NCI-H345 (cell line): ENCODE results near the gene TBC1D23.
A peak's percentile ranks its signal among the peaks of the same experiment; 100 is the strongest.
"Not testable (repeated sequence)": the region's sequence is repeated elsewhere in the genome, so short reads cannot be mapped to it uniquely, and the experiment has no call there.

Source experiments
- DNase-seq: peaks from one replicate; lab custom pipeline; 2025; lab: John Stamatoyannopoulos, UW

TBC1D23 gene

DNA sequence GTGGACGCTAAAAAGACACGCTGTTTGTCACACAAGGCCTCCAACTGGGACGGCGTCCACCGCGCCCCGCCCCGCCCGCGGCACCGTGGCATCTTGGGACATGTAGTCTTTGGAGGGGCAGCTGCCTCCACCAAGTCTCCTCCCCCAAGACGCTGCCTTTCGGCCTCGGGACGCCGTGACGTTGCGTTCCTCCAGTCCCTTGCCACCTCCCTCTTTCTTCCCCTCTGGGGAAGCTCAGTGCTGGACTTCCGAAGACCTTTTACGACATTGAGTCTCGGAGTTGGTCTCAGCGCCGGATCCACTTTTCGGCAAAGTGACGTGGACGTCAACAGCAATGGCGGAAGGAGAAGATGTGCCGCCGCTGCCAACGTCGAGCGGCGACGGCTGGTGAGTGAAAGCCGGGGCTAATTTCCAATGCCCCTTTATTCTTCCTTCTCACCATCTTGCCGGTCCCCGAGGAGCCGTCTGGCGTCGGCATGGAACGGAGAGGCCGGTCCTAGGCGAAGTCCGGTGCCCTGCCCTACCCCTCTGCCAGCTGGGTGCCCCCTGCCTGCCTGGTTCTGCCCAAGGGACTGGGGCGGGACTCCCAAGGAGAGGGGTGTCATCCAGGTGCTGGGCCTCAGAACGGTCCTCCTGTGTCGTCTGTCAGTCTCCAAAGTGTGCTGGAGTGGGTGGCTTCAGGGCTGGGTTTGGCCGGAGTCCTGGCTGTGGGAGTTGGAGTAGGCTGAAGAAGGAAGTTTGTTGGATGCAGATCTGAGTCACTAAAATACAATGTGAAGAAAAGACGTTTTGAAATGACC is at the start of gene TBC1D23:
TSS of gene TBC1D23 (plus strand) at position 308 of the 800 bp plus-strand sequence. CDS start at position 335, 27 bp downstream.
- peak; percentile 91 for DNase-seq

DNA sequence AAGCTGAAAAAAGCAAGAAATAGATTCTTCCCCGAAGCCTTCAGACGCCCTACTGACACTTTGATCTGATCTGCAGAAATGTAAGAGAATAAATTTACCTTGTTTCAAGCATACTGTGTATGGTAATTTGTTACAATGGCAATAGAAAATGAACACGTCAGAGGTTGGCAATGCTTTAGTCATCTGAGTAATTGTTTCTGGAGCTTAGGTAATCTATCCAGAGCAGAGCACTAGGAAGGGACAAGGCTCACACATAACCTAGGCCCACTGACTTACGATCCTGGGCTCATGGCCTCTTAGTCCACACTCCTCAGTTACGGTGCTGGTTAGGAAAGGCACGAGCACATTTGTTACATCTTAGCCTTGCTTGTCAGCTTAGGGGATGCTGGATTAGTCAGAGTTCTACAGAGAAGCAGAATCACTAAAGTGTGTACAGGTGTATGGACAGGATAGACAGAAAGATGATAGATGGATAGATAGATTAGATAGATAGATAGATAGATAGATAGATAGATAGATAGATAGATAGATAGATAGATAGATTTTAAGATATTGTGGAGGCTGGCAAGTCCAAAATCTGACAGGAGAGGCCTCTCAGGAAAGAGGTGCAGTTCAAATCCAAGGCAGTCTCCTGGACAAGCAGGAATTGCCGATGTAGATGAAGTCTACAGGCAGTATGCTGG is 46.8 kb upstream of the TBC1D23 start:
- no peak for DNase-seq

DNA sequence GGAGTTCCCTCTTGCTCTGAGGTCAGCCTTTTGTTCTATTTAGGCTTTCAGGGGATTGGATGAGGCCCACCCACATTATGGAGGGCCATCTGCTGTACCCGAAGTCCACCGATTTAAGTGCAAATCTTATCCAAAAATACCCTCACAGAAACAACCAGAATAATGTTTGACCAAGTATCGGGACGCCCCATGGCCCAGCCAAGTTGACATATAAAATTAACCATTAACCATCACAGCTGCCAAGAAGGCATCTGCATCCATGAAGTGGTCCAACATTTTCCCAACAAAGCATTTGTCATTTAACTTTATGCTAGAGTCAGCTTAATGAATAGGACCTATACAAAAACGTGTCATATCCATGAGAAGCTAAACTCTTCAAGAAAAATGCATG is 46.2 kb upstream of the TBC1D23 start:
- no peak for DNase-seq

DNA sequence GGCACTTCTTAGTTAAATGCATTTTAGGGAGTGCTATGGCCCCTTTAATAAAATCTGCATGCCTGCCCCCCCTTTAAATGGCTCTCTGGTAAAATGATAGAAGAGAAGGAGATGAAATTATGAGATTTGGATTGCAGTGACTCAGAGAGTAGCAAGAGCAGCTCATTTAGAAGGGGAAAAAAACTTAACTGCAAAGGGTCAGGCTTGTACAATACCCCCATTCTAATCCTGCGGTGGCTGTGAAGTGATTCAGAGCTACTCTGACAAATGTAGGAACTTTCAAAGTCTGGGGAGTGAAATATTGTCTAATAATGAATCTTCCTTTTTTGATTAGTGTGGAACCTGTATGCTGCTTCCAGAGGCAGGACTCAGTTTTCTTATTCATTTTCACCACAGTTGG is 44.1 kb upstream of the TBC1D23 start:
- no peak for DNase-seq

DNA sequence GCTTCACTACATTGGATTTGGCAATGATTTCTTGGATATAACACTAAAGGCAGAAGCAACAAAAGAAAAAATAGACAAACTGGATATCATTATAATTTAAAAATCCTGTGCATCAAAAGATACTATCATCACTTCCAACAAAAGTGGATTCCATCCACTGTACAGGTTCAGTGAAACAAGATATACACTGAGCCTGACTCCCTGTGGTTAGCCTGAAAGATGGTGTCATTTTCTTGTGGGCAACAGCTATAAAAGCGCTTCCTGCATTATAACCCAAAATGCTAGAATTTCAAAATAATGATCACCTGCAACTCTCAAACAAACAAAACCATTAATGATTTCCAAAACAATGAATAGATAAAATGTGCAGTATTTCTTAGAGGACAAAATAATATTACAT is 39.6 kb upstream of the TBC1D23 start:
- DNase-seq = no peak

DNA sequence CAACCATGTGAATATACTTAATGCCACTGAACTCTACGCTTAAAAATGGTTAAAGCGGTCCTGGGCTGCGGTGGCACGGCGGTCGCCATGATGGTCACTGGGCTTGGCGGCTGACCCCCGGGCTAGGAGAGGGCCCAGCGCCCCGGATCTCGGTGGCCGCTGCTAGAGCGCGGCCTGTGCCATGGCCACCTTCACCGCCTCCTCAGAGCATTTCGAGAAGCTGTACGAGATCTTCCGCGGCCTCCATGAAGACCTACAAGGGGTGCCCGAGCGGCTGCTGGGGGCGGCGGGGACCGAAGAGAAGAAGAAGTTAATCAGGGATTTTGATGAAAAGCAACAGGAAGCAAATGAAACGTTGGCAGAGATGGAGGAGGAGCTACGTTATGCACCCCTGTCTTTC is 35.6 kb upstream of the TBC1D23 start:
- DNase-seq = no peak

DNA sequence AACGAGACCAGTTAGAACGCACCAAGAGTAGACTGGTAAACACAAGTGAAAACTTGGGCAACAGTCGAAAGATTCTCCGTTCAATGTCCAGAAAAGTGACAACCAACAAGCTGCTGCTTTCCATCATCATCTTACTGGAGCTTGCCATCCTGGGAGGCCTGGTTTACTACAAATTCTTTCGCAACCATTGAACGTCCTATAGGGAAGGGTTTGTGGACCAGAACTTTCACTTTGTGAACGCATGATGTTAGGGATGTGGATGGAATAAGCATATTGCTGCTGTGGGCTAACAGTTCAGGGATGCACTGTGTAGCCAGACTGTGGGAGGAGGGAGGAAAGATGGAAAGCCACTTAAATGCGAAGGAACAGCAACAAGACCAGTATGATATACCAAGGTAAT is 34.9 kb upstream of the TBC1D23 start:
- DNase-seq = no peak

DNA sequence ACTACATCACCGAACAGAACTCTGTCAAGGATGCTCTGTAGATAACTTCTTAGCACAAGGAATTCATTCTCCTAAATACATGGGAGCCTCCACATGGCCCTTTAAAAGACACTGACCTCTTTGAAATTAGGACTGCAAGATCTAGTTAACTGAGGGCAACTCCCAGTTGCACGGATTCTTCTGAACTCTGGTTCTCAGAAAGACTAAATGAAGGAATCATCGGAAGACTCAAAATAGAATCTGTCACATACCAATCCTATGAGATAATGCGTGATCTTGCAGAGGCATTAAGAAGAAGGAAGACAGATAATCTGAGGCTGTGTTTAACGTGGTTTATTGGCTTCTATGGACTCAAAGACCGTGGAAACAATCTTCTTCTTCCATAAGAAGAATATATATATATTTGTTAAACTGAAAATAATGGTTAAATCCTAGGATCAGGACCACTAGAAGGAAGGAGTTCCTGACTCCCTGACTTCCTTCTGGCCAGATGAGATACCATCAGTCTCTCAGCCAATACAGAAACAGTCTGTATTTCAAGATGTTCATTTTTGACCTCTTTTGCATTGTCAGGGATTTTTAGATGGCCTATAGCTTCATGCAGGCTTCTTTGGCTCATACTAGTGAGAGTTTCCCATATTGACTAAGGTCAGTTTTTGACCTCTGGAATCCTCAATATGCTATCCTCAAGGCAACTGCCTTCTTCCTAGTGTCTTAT is 33.9 kb upstream of the TBC1D23 start:
- no peak for DNase-seq

DNA sequence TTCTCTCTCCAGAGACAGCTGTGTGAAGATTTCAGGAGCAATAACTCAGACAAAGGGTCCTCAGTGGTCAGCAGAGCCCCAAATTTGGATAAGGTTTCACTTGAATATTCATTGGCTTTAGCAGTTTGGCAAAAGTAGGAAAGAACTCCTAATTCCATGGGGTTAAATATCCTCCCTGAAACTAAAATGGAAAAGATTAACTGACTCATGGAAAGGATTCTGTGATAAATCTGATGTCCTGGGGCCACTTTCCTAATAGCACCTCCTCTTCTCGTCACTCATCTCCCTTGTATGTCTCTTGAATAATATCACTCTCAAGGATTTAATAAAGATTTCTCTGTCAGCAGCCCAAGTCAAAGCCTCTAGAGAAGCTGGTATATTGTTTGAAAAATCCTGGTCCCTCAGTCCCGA is 33.3 kb upstream of the TBC1D23 start:
- DNase-seq = no peak

DNA sequence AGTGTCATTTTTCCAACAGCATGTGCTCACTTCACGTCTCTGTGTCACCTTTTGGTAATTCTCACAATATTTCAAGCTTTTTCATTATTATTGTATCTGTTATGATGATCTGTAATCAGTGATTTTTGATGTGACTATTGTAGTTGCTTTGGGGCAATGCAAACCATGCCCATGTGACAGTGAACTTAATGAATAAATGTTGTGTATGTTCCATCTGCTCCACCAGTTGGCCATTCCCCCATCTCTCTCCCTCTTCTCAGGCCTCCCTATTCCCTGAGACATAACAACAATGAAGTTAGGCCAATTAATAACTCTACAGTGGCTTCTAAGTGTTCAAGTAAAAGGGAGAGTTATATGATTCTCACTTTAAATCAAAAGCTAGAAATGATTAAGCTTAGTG is 32.5 kb upstream of the TBC1D23 start:
- no peak for DNase-seq

DNA sequence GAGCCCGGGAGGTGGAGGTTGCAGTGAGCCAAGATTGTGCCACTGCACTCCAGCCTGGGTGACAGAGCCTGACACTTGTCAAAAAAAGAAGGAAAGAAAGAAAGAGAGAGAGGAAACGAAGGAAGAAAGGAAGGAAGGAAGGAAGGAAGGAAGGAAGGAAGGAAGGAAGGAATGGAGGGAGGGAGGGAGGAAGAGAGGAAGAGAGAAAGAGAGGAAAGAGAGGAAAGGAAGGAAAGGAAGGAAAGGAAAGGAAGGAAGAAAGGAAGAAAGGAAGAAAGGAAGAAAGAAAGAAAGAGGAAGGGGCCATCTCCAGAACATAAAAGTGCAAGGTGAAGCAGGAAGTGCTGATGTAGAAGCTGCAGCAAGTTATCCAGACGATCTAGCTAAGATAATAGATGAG is 31.6 kb upstream of the TBC1D23 start:
- DNase-seq = not testable (repeated sequence)

DNA sequence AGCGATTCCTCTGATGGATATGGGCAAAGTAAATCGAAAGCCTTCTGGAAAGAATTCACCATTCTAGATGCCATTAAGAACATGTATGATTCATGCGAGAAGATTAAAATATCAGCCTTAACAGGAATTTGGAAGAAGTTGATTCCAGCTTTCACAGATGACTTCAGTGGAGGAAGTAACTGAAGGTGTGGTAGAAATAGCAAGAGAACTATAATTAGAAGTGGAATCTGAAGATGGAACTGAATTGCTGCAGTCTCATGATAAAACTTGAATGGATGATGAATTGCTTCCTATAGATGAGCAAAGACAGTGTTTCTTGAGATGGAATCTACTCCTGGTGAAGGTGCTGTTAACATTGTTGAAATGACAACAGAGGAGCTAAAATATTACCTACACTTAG is 30.1 kb upstream of the TBC1D23 start:
- DNase-seq = no peak

DNA sequence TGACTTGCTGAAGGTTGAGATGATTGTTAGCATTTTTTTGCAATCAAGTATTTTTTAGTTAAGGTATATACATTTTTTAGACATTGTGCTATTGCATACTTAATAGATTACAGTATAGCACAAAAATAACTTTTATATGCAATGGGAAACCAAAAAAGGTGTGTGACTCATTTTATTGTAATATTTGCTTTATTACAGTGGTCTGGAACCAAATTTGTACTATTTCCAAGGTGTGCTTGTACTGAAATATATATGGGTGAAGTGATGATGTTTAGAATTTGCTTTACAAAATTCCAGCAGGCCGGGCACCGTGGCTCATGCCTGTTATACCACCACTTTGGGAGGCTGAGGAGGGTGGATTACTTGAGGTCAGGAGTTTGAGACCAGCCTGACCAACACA is 29.1 kb upstream of the TBC1D23 start:
- DNase-seq = no peak

DNA sequence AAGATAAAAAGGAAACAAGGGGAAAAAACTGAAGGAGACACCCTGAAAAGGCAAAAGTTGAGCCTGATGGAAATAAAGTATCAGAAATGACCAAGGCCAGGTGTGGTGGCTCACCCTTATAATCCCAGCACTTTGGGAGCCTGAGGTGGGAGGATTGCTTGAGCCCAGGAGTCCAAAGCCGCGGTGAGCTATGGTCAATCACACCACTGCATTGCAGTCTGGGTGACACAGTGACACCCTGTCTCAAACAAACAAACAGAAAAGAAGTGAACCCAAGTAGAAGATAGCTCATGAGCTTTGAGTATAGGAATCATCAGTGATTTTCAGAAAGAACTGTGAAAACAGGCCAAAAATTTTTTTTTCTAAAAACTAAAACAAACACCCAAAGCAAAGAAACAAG is 26.4 kb upstream of the TBC1D23 start:
- no peak for DNase-seq

DNA sequence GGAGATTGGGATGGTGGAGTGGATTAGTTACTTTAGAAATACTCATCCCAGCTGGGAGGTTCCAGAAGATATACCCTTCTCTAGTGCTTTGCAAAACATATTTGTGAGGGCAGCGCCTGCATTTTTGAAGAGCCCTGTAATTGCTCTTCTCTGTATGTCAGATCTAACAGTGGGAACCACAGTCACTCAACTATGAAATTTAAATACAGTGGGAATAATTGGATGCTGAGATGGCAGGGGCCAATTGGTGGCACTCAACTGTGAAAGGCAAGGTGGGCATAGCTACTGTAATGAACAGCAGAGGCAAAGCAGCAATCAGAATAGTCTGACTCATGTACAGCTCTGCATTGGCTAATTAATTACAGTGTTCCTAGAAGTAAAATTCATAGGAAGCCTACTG is 22.2 kb upstream of the TBC1D23 start:
- no peak for DNase-seq

DNA sequence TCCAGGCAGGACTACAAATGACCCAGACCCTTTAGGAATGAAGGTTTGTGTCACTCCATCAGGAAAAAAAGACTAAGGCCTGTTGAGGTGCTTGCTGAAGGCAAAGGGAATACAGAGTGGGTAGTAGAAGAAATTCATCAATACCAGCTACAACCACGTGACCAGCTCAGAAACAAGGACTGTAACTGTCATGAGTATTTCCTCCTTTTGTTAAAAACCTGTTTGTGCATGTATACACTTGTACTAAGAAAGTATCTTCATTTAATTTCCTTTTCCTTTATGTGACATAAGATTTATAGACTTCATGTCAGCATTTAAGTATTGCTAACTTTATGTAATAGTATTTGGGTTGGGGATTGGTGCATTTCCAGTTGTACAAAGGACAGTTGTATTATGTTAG is 18.3 kb upstream of the TBC1D23 start:
- not testable (repeated sequence) for DNase-seq

DNA sequence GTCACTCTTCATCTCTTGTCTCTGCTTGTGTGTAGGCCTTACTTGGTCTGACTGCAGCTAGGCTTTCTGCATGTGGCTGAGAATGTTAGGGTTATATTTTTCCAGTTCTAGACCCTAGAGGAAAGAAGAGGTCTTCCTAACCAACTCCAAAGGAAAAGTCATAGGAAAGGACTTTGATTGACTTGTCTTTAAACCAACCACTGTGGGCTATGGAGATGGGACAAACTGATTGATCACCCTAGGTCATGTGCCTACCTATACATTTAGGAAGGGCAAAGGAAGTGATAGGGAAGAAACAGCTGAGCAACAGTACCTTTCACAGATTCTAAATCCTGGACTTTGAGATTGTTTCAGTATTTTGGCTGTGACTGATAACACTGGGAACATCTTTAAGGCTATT is 16.5 kb upstream of the TBC1D23 start:
- no peak for DNase-seq

DNA sequence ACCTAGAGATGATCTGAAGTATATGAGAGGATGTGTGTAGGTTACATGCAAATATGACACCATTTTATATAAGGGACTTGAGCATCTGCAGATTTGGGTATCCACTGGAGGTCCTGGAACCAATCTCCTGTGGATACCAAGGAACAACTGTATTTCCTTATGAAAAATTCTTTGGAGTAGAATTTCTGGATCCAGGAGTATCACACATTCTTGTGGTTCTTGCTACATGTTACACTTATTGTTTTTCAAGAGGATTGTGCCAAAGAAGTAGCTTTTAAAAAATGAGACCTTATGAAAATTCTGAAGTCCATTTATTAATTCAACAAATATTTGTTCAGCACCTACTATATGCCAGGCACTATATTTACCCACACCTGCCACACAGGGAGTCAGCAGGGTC is 15.7 kb upstream of the TBC1D23 start:
- DNase-seq = no peak

DNA sequence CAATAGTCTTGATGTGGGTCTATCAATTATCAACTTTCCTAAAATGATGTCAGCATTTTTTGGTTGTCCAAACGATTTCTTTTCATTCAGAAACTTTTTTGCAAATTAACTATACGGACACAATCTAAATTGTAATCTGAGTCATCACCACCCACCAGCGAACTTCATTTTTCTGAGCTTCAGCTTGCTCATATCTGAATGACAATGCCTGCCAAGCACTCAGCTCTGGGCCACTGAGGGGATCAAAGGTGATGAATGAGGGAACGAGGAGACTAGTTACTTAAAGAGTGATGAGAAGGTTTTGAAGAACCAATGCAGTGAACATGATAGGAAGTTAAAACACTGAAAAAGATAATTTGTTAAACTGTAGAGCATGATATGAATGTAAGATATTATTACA is 14.9 kb upstream of the TBC1D23 start:
- DNase-seq = no peak

DNA sequence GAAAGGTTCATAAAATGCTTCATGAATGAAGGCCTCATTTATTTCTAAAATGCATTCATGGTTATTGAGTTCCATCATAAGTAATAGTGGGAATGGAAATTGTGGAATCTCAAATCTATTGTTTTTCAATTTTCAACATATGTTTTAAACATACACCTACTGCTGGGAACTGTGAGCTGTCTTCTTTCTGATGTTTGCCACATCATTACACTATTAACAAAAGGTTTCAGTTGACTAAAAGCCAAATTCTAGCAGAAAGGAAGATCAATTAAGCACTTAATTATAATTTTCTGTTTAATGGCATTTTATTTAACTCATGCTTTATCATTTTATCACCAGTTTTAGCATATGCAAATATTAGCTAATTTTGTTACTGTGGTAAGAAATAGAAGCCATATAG is 13.8 kb upstream of the TBC1D23 start:
- DNase-seq = no peak

DNA sequence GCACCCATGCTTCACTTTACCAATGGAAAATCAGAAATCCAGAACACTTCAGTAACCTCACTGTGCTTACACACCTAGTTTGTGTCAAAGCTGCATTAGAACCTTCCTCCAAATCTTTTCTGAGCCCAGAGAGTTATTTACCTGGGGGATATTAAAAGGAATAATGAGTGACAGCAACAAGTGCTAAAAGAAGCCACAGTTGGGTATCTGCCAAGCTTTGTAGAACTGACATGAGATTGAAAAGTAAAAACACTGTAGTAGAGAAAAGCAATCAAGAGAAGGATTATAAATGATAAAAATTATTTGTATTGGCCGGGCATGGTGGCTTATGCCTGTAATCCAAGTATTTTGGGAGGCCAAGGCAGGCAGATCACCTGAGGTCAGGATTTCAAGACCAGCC is 8.8 kb upstream of the TBC1D23 start:
- no peak for DNase-seq

DNA sequence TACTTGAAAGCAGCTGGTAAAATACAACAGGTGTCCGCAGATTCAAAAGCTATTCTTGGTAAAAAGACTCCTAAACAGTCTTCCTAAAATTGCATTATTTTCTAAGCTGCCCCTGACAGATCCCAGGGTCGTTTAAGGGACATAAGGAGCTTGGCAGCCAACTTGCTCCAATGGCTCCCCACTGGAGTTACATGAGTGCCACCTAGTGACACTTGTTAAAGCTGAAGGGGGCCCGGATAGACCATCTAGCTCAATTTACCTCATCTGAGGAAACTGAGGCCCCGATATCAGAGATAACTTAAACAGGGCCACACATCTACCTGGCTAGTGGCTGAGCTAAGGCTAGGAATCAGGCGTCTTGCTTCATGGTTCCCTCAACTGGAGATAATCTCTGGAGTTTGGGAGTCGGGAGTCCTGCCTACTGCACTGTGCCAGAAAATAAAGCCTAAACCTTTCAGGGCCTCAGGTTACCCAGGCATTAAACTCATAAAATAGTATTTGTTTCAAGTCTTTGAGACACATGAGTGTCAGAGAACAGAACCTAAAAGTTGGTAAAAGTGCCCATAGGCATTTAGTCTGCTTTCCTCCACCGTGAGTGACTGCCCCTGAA is 6.5 kb upstream of the TBC1D23 start:
- peak; percentile 53 for DNase-seq

DNA sequence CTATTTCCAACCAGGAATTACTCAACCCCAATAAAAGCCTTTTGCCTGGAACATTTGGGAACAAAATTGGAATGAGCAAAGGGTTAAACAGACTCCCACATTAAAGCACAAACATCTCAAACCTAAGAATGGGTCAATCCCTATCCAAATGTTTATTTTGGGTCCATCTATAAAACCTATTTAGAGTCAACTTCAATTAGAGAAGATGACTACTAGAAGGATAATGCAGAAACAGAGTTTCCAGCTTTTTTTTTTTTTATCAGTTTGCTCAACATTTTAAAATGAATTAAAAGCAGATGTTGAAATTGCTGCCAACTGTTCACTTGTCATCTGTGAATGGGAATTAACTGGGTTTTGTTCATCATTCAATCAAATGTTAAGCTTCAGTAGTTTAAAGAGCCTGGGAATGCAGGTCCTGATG is 4.1 kb upstream of the TBC1D23 start:
- DNase-seq = no peak
